Cardiac fibroblast (primary cell): ENCODE results near the gene GLRX5.

Source experiments
- DNase-seq, 2 donors: peaks; one replicate each; pipeline versions ENCODE4 v3.0.0 to v3.0.0-alpha.2; 2010; ENCODE audit warnings: low read depth in 2 of 2
- H3K4me3 ChIP-seq, 2 donors: replicated peaks in 1 of 2; 1 replicate in 1 of 2; 2 replicates in 1 of 2; pipeline ENCODE4 v1.5.1; 2011; ENCODE audit warnings: low read depth in 2 of 2, low read length in 2 of 2, mild to moderate bottlenecking in 2 of 2, moderate library complexity in 1 of 2
- CTCF ChIP-seq: IDR thresholded peaks from one replicate; pipeline ENCODE4 v1.5.1; 2011; ENCODE audit warnings: low read depth, mild to moderate bottlenecking, low read length, inconsistent platforms

The GLRX5 gene

DNA sequence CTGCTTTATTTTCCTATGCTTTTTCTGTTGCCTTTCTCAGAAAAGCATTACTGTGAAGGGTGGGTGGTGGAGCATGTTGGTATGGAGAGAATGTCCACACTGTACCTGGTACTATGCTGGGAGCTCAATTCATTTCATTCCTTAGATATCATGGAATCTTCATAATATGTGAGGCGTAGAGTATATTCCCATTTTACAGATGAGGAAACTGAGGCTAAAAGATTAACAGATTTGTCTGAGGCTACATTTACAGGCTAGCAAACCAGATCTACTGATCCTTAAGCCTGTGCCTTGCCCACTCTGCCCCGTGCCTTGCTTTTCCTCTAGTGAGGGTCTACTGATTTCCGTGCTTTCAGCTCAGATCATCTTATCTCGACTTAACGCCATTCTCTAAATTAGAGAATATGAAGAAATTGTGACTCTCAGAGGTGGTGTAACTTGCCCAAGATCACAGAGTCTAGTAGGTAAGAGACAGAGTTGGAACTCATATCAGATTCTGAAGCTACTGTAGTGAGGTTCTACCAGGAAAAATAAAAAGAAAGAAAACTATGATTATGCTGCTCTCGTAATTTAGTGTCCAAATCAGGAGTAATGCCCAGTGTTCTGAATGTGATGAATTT, 5.5 kb downstream of the GLRX5 start:
- no peak overlapping the region for H3K4me3 ChIP-seq
- TF ChIP-seq CTCF, result no peak
- DNase-seq, result no peak

GRCh38 chr14:95541346-95541745, 6.5 kb downstream of the GLRX5 start:
- DNase-seq, result no peak
- no peak overlapping the region for H3K4me3 ChIP-seq
- no peak for TF ChIP-seq CTCF

DNA sequence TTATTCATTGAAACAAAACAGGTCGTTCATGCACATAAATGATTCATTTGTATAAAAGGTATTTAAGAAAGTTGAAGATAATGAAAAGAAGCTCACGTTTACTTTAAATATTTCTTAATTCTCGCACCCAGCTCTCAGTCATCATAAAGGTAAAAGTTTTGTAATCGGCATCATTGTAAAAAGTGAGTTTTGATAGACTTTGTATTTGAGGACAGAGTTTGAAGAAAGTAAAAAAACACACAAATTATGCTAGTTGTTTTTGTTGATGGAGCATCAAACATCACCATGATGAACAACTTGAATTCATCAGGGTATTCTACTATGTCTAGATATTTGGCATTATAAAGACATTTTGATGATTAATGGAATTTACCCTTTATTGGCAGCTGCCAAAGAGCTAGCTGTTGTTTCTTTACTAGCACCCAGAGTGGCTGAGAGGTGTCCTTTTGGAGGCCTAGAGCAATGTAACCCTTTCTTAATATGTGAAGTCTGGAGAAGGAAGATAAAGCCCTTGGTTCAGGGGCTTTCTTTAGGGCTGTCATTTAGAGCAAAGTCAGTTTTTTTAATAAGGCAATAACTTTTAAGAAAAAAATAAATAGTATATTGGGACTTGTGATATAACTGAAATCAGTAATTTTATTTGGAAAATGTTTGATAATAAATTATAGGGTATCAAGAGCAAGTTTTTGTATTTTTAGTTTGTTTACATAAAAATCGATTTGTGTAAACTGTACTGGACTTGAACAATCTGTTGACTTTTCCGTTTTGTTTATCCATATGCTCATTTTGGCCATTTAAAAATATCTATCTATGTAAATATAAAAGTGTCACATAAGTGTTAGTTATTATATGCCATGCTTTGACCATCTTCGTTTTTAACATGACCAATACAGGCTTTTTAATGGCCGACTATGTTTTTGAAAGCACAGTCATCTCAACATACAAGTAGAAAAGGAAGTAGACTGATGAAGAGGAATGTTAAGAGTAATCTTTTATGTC, 7.4 kb downstream of the GLRX5 start:
- TF ChIP-seq CTCF, result no peak
- H3K4me3 ChIP-seq, result no peak overlapping the region
- DNase-seq, result no peak

DNA sequence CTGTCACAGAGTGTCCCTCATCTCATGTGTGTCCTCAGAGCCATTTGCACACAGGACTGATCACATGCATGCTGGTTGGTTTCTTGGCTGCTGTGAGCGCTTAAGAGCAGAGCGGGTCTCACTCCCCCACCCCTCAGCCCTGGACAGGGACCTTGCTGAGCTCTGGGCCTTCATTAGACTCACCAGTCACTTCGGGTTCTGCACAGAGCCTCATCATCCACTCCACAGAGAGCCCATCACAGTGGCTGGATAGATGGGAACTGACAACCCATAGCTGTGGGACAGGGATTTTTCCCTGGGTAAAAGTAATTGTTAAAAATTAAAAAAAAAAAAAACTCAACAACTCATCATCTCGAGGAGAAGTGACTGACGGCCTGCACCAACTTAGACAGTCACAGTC, 8.2 kb downstream of the GLRX5 start:
- H3K4me3 ChIP-seq, result no peak overlapping the region
- DNase-seq, result no peak
- no peak for TF ChIP-seq CTCF

DNA sequence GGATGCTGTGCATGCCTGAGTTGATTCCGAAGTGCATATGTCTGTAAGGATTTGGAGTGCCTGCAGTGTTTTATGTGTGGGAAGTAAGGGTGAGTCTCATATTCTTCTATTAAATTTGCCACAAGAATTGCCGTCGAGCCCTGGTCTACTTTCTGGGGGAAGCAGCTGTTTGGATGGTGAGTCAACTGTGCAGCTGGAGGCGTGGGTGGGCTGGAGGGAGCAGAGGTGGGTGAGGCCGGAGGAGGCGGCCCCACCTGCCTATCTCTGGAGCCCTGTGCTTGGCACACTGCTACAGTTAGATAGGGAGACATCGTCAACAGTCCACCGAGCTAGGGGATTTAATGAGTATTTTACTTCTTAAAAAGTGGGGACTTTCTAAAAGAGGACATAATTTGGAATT, 9.7 kb downstream of the GLRX5 start:
- no peak for TF ChIP-seq CTCF
- H3K4me3 ChIP-seq, result no peak overlapping the region
- peak in 1 of 2 donors; percentile 53 for DNase-seq

- no peak overlapping the region for H3K4me3 ChIP-seq
- no peak for TF ChIP-seq CTCF
- DNase-seq, result peak; percentile 79 to 96
These were observed 10.8 kb downstream of the GLRX5 start for GRCh38 chr14:95545515-95546168.
